CD4-positive, alpha-beta T cell treated with Interleukin-17A for 1 hour (primary cell): ENCODE data around the gene SGCD.

ENCODE experiments used
- DNase-seq: peaks from one replicate; pipeline ENCODE4 v3.0.0-alpha.2; 2020

Gene SGCD

GRCh38 chr5:156523607-156524006 lies 196.6 kb downstream of the SGCD start:
- no peak for DNase-seq

- no peak for DNase-seq
Observed at GRCh38 chr5:156526081-156526925, 199.3 kb downstream of the SGCD start.

- DNase-seq: no peak
Observed at GRCh38 chr5:156527611-156528010, 200.6 kb downstream of the SGCD start.

- DNase-seq: no peak
Observed at GRCh38 chr5:156528673-156529072, 201.7 kb downstream of the SGCD start.

GRCh38 chr5:156529892-156530291 lies 202.9 kb downstream of the SGCD start:
- DNase-seq: no peak

- no peak for DNase-seq
Observed at GRCh38 chr5:156531199-156531598, 204.2 kb downstream of the SGCD start.

- DNase-seq: no peak
Observed at GRCh38 chr5:156532921-156533320, 206.0 kb downstream of the SGCD start.

GRCh38 chr5:156534085-156534484 lies 207.1 kb downstream of the SGCD start:
- no peak for DNase-seq

- DNase-seq: no peak
Observed at GRCh38 chr5:156534906-156535485, 208.0 kb downstream of the SGCD start.

- no peak for DNase-seq
Observed at GRCh38 chr5:156540491-156540890, 213.5 kb downstream of the SGCD start.

GRCh38 chr5:156541582-156541981 lies 214.6 kb downstream of the SGCD start:
- DNase-seq: no peak

- no peak for DNase-seq
Observed at GRCh38 chr5:156543348-156544145, 216.6 kb downstream of the SGCD start.

GRCh38 chr5:156552855-156553358 lies 225.9 kb downstream of the SGCD start:
- no peak for DNase-seq

GRCh38 chr5:156556666-156557406 lies 229.9 kb downstream of the SGCD start:
- no peak for DNase-seq

GRCh38 chr5:156560002-156560401 lies 233.0 kb downstream of the SGCD start:
- no peak for DNase-seq

- DNase-seq: no peak
Observed at GRCh38 chr5:156561651-156562050, 234.7 kb downstream of the SGCD start.

GRCh38 chr5:156570615-156571014 lies 243.7 kb downstream of the SGCD start:
- DNase-seq: no peak

- no peak for DNase-seq
Observed at GRCh38 chr5:156581725-156582124, 254.8 kb downstream of the SGCD start.

GRCh38 chr5:156582193-156582598 lies 255.2 kb downstream of the SGCD start:
- DNase-seq: no peak

GRCh38 chr5:156584871-156585270 lies 257.9 kb downstream of the SGCD start:
- DNase-seq: no peak

GRCh38 chr5:156585999-156586398 lies 259.0 kb downstream of the SGCD start:
- no peak for DNase-seq

GRCh38 chr5:156587012-156587411 lies 260.0 kb downstream of the SGCD start:
- no peak for DNase-seq

GRCh38 chr5:156588306-156588705 lies 261.3 kb downstream of the SGCD start:
- no peak for DNase-seq
